ENCODE measurements around the gene ACADS. TPM values are rescaled to one million over a fixed set of nuclear protein-coding genes. Genes with fewer than 3 reads are reported as not detected.
A peak's percentile ranks its signal among the peaks of the same experiment; 100 is the strongest.

Gene ACADS
- total and polyA plus RNA-seq, 9 of the 15 experiments (the other 6 are each of a cell fraction or from before 2014, with no cell fraction given): 0.06 to 20.3 (median 8.8) TPM

- TF ChIP-seq ZNF511 (CRISPR knock-in tag; IDR thresholded peaks at IDR 0.05) (0 out of 2 replicates have a peak, but pooled peaks have one; percentile 57), ZBTB7A (IDR thresholded peaks at IDR 0.05; ENCODE audit: borderline replicate concordance, control insufficient read depth, low read depth, low read length) (peak; percentile 54; the same call in 1 of the 2 replicates), ZNF695 (CRISPR knock-in tag; IDR thresholded peaks at IDR 0.05) (no peak), ZNF12 (CRISPR knock-in tag; IDR thresholded peaks at IDR 0.05) (0 out of 2 replicates have a peak, but pooled peaks have one; percentile 28), TEAD2 (tag; IDR thresholded peaks at IDR 0.05) (no peak), ATF6 (CRISPR knock-in tag; IDR thresholded peaks at IDR 0.05) (no peak), ETV1 (tag; conservative IDR thresholded peaks at IDR 0.05; ENCODE audit: low read depth) (peak; percentile 47; the same call in 1 of the 2 replicates), E2F3 (CRISPR knock-in tag; IDR thresholded peaks at IDR 0.05) (0 out of 2 replicates have a peak, but pooled peaks have one; percentile 9), POLR2AphosphoS5 (IDR thresholded peaks at IDR 0.05; ENCODE audit: control insufficient read depth, insufficient read depth, low read depth, low read length) (peak; percentile 64), SUPT5H (IDR thresholded peaks at IDR 0.05) (peak; percentile 81), ATF7 (IDR thresholded peaks at IDR 0.05) (peak; percentile 61; the same call in 1 of the 2 replicates), RBM17 (IDR thresholded peaks at IDR 0.05; ENCODE audit: borderline replicate concordance, low read depth, low read length) (no peak), HMGN3 (IDR thresholded peaks at IDR 0.05; ENCODE audit: borderline replicate concordance, extremely low read depth, insufficient read length, low read depth, low read length) (peak; percentile 43), TEAD1 (CRISPR knock-in tag; IDR thresholded peaks at IDR 0.05) (peak in 1 of 2 experiments; percentile 49; a peak in 1 of 4 replicates), YY1 (IDR thresholded peaks at IDR 0.05; ENCODE audit: borderline replicate concordance in 1 of 3, control insufficient read depth in 1 of 3, extremely low read depth in 1 of 3, insufficient read depth in 3 of 3, insufficient read length in 1 of 3, insufficient replicate concordance in 2 of 3, low read depth in 1 of 3, low read length in 2 of 3) (peak; percentile 56 to 92 (median 82)), HNRNPK (IDR thresholded peaks at IDR 0.05; ENCODE audit: low read depth, low read length, poor library complexity, severe bottlenecking) (peak; percentile 19)
- TF ChIP-seq, protein P1, sequence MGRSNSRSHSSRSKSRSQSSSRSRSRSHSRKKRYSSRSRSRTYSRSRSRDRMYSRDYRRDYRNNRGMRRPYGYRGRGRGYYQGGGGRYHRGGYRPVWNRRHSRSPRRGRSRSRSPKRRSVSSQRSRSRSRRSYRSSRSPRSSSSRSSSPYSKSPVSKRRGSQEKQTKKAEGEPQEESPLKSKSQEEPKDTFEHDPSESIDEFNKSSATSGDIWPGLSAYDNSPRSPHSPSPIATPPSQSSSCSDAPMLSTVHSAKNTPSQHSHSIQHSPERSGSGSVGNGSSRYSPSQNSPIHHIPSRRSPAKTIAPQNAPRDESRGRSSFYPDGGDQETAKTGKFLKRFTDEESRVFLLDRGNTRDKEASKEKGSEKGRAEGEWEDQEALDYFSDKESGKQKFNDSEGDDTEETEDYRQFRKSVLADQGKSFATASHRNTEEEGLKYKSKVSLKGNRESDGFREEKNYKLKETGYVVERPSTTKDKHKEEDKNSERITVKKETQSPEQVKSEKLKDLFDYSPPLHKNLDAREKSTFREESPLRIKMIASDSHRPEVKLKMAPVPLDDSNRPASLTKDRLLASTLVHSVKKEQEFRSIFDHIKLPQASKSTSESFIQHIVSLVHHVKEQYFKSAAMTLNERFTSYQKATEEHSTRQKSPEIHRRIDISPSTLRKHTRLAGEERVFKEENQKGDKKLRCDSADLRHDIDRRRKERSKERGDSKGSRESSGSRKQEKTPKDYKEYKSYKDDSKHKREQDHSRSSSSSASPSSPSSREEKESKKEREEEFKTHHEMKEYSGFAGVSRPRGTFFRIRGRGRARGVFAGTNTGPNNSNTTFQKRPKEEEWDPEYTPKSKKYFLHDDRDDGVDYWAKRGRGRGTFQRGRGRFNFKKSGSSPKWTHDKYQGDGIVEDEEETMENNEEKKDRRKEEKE (IDR thresholded peaks at IDR 0.05; ENCODE audit: borderline replicate concordance in 1 of 2, control insufficient read depth in 1 of 2, low read depth in 2 of 2, low read length in 1 of 2): no peak
- TF ChIP-seq, protein P2, sequence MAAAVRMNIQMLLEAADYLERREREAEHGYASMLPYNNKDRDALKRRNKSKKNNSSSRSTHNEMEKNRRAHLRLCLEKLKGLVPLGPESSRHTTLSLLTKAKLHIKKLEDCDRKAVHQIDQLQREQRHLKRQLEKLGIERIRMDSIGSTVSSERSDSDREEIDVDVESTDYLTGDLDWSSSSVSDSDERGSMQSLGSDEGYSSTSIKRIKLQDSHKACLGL (CRISPR knock-in tag; IDR thresholded peaks at IDR 0.05; ENCODE audit: borderline replicate concordance, poor library complexity, severe bottlenecking): no peak
Observed at GRCh38 chr12:120725659-120726509, at the start of gene ACADS (continued).

Data from K562 (cell line).